MCF 10A (cell line): Measurements from ENCODE around the gene ME3. TPM values are rescaled to one million over a fixed set of nuclear protein-coding genes. Genes with fewer than 3 reads are reported as not detected.

Experiments used
- BruUV-seq: library from RNA; stranded (reverse); fragments of 400-500 nt; replicated peaks from 2 replicates; lab custom pipeline; 2021; lab: Mats Ljungman, UMichigan
- CTCF ChIA-PET: fragments of 300-600 bp; sonication (Branson Sonifier 250); formaldehyde crosslinking; extraction: SDS; loops from one replicate; lab custom pipeline; 2021; ENCODE audit warnings: antibody characterized with exemption, inconsistent platforms; lab: Yijun Ruan, JAX
- POLR2A ChIA-PET: fragments of 300-600, 350-650 bp; sonication (Branson Sonifier 250); formaldehyde crosslinking; extraction: SDS; loops from one replicate; lab custom pipeline; 2020; ENCODE audit warnings: antibody characterized with exemption, inconsistent platforms; lab: Yijun Ruan, JAX
- DNase-seq: peaks from one replicate; pipeline ENCODE4 v3.0.0-alpha.2; 2018; ENCODE audit not compliant: unreplicated experiment
- H3K27ac Mint-ChIP-seq: one replicate; pipeline ENCODE4 v1.8.0; 2022; ENCODE audit warnings: mild to moderate bottlenecking, low read depth, mixed read lengths; ENCODE audit not compliant: unreplicated experiment
- H3K27me3 Mint-ChIP-seq: one replicate; pipeline ENCODE4 v1.8.0; 2022; ENCODE audit warnings: mixed read lengths; ENCODE audit not compliant: insufficient read depth, unreplicated experiment
- H3K36me3 Mint-ChIP-seq: one replicate; pipeline ENCODE4 v1.8.0; 2022; ENCODE audit warnings: mild to moderate bottlenecking, moderate library complexity, mixed read lengths; ENCODE audit not compliant: insufficient read depth, unreplicated experiment
- H3K4me1 Mint-ChIP-seq: one replicate; pipeline ENCODE4 v1.8.0; 2022; ENCODE audit warnings: mixed read lengths; ENCODE audit not compliant: insufficient read depth, unreplicated experiment
- H3K4me3 Mint-ChIP-seq: one replicate; pipeline ENCODE4 v1.8.0; 2022; ENCODE audit warnings: mild to moderate bottlenecking, moderate library complexity, mixed read lengths; ENCODE audit not compliant: unreplicated experiment
- H3K9me3 Mint-ChIP-seq: one replicate; pipeline ENCODE4 v1.8.0; 2022; ENCODE audit warnings: mixed read lengths; ENCODE audit not compliant: unreplicated experiment
- CTCF ChIP-seq: fragments of 200-600 bp; IDR thresholded peaks from one replicate; pipeline ENCODE4 v1.8.0; 2022; ENCODE audit warnings: antibody characterized with exemption, mild to moderate bottlenecking; ENCODE audit not compliant: unreplicated experiment
- intact Hi-C: fragments of 100-400 bp; cut with micrococcal nuclease; formaldehyde crosslinking; loops from 2 replicates; pipeline ENCODE4 v1.14.1; 2022
- total RNA-seq: library from RNA; stranded (reverse); gene quantifications from 2 replicates; pipeline ENCODE4 v1.2.3, GENCODE V29; 2022

Gene ME3
- total RNA-seq, 1 experiment from 2014 or later: not detected

- Mint-ChIP-seq H3K36me3 (no peaks in the 10 kb centered on the region), H3K9me3 (no peaks in the 10 kb centered on the region), H3K27ac (no peak overlapping the region), H3K4me3 (no peak overlapping the region), H3K27me3 (no peaks in the 10 kb centered on the region), H3K4me1 (no peaks in the 10 kb centered on the region)
- intact Hi-C loops: no loop called here
- POLR2A ChIA-PET: no interaction called here
- TF ChIP-seq CTCF: no peak
- CTCF ChIA-PET: interaction anchor here (0.6 kb wide), 1 partner anchor 98 kb away, joined by 3 read pairs; no protein-coding TSS in a partner anchor
- no TSS peak for BruUV-seq
- DNase-seq: no peak
Measured at GRCh38 chr11:86509588-86509974, 162.8 kb downstream of the ME3 start.

GRCh38 chr11:86508604-86509587 lies 163.5 kb downstream of the ME3 start:
- no TSS peak for BruUV-seq
- Mint-ChIP-seq H3K27me3 (no peaks in the 10 kb centered on the region), H3K36me3 (no peaks in the 10 kb centered on the region), H3K4me3 (no peak overlapping the region), H3K27ac (no peak overlapping the region), H3K4me1 (no peaks in the 10 kb centered on the region), H3K9me3 (no peaks in the 10 kb centered on the region)
- DNase-seq: peak; percentile 27
- ChIA-PET CTCF (interaction anchor here (0.6 kb wide), 1 partner anchor 99 kb away, joined by 3 read pairs; no protein-coding TSS in a partner anchor), POLR2A (no interaction called here)
- TF ChIP-seq CTCF: no peak
- intact Hi-C loops: no loop called here

GRCh38 chr11:86507249-86507845 lies 165.1 kb downstream of the ME3 start:
- POLR2A ChIA-PET: no interaction called here
- Mint-ChIP-seq H3K36me3 (no peaks in the 10 kb centered on the region), H3K27me3 (no peaks in the 10 kb centered on the region), H3K4me3 (no peak overlapping the region), H3K9me3 (no peaks in the 10 kb centered on the region), H3K27ac (no peak overlapping the region), H3K4me1 (no peaks in the 10 kb centered on the region)
- CTCF ChIA-PET: interaction anchor here (0.6 to 1.0 kb wide), 3 partner anchors 11 to 157 kb away, joined by 3 to 8 read pairs (median 3); no protein-coding TSS in a partner anchor
- no peak for DNase-seq
- no TSS peak for BruUV-seq
- intact Hi-C loops: no loop called here
- no peak for TF ChIP-seq CTCF

- CTCF ChIA-PET: interaction anchor here (0.6 to 1.5 kb wide), 3 partner anchors 10 to 294 kb away, joined by 3 read pairs; partner anchors contain the start of gene PRSS23
- H3K36me3 Mint-ChIP-seq: no peaks in the 10 kb centered on the region
Measured at GRCh38 chr11:86506235-86506634, 166.2 kb downstream of the ME3 start.

More at GRCh38 chr11:86506235-86506634, 166.2 kb downstream of the ME3 start:
- H3K27me3 Mint-ChIP-seq: no peaks in the 10 kb centered on the region
- POLR2A ChIA-PET: no interaction called here
- DNase-seq: no peak
- no peak overlapping the region for H3K4me3 Mint-ChIP-seq
- TF ChIP-seq CTCF: no peak
- H3K9me3 Mint-ChIP-seq: no peaks in the 10 kb centered on the region
- BruUV-seq: no TSS peak
- no peak overlapping the region for H3K27ac Mint-ChIP-seq
- no peaks in the 10 kb centered on the region for H3K4me1 Mint-ChIP-seq
- intact Hi-C loops: no loop called here
